ENCODE results near the gene CNKSR3. TPM values are rescaled to one million over a fixed set of nuclear protein-coding genes. Genes with fewer than 3 reads are reported as not detected.

The CNKSR3 gene
- total and polyA plus RNA-seq, 2 of the 8 experiments (the other 6 are each of a cell fraction or from before 2014, with no cell fraction given), result 1.2 to 6.2 TPM

DNA sequence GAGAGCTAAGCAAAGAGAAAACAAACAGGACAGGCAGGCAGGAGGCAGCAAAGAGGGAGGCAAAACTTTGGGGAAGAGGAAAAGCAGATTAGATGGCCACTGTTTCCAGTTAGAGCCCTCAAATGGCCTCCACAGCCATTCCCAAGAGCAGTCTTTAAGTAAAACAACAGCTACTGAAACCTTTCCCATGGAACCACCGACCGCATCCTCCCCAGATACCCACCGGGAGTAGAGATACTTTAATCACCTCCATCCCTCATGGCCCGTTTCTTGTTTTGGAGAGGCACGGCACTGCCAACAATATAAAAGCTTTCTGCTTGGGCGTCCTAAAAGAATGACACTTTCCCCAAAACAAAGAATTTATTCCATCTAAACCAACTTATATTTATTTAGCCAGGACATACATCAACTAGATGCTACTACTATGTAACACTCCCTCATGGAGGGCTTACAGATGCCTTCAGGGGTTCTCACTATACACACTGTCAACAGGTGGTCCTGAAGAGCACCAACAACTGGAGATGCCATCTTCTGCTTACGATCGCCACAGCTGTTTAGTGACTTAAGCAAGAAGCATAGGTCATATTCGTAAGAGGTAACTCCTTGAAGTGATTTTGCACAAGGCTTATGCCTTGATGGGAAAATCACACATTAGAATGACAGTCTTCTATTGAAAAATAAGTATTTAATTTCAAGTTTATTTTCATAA, 43.4 kb downstream of the CNKSR3 start:
- Histone ChIP-seq H3K14ac (ENCODE audit: insufficient read length) (no peak overlapping the region), H3K4me1 (replicated peaks in 1 of 4; ENCODE audit: control insufficient read depth in 3 of 4, insufficient read depth in 4 of 4, low read length in 3 of 4) (no peaks in the 10 kb centered on the region), H3K27me3 (replicated peaks in 1 of 4; ENCODE audit: control insufficient read depth in 3 of 4, extremely low read depth in 1 of 4, insufficient read depth in 3 of 4, low read length in 3 of 4) (no peaks in the 10 kb centered on the region), H4K8ac (ENCODE audit: extremely low read depth, insufficient read depth, low read length) (no peak overlapping the region), H3K9ac (replicated peaks in 1 of 4; ENCODE audit: extremely low read depth in 1 of 4, low read depth in 3 of 4, low read length in 3 of 4) (no peak overlapping the region), H3K4me2 (ENCODE audit: insufficient read depth in 1 of 2, low read depth in 2 of 2, low read length in 2 of 2) (no peak overlapping the region), H2AFZ (ENCODE audit: low read length) (no peak overlapping the region), H2BK5ac (ENCODE audit: low read depth, low read length) (no peak overlapping the region), H2BK120ac (replicated peaks; ENCODE audit: low read depth, low read length) (no peak overlapping the region), H2BK20ac (ENCODE audit: low read length) (no peak overlapping the region), H3K27ac (ENCODE audit: low read depth, low read length) (no peak overlapping the region), H4K20me1 (replicated peaks in 1 of 2; ENCODE audit: control insufficient read depth in 1 of 2, insufficient read depth in 2 of 2, low read length in 2 of 2) (no peaks in the 10 kb centered on the region), H3K79me1 (ENCODE audit: low read depth, low read length) (no peaks in the 10 kb centered on the region), H4K91ac (replicated peaks; ENCODE audit: insufficient read length, low read length) (no peak overlapping the region), H3K18ac (ENCODE audit: extremely low read depth, low read length) (no peak overlapping the region), H3K23ac (ENCODE audit: insufficient read length) (no peak overlapping the region), H3K79me2 (ENCODE audit: control insufficient read depth in 1 of 2, insufficient read depth in 2 of 2, low read length in 2 of 2) (no peaks in the 10 kb centered on the region), H4K5ac (ENCODE audit: insufficient read length, low read depth, low read length) (no peak overlapping the region), H2BK15ac (ENCODE audit: low read length) (no peak overlapping the region), H2AK5ac (ENCODE audit: low read depth, low read length) (no peak overlapping the region), H3K36me3 (ENCODE audit: control insufficient read depth in 2 of 4, insufficient read depth in 4 of 4, low read length in 3 of 4) (no peaks in the 10 kb centered on the region; a peak in 1 of 8 replicates), H3K56ac (replicated peaks; ENCODE audit: insufficient read length, low read depth, low read length) (no peak overlapping the region), H3K4ac (replicated peaks; ENCODE audit: insufficient read length, low read depth, low read length) (no peak overlapping the region), H3K4me3 (ENCODE audit: extremely low read depth in 1 of 4, insufficient read depth in 2 of 4, low read depth in 3 of 4, low read length in 4 of 4) (no peak overlapping the region), H2BK12ac (ENCODE audit: low read depth, low read length) (no peak overlapping the region), H3K9me3 (ENCODE audit: insufficient read depth in 2 of 2, low read depth in 1 of 2, low read length in 1 of 2) (peaks cover 0 to 7% of the 10 kb centered on the region in 2 experiments; a peak in 3 of 4 replicates), H3K23me2 (ENCODE audit: low read depth, low read length) (no peaks in the 10 kb centered on the region; the same call in 1 of the 2 replicates)
- FAIRE-seq (no peak), DNase-seq (ENCODE audit: low read depth in 1 of 2, low spot score in 2 of 2) (no peak)
- ChIA-PET POLR2A (ENCODE audit: partially characterized antibody) (no interaction called here), CTCF (ENCODE audit: partially characterized antibody) (interaction anchor here (0.6 to 1.2 kb wide), 6 partner anchors 8 to 312 kb away, joined by 3 to 6 read pairs (median 3); no protein-coding TSS in a partner anchor)
- TF ChIP-seq POLR2A (IDR thresholded peaks at IDR 0.05; ENCODE audit: control extremely low read depth in 1 of 2, low read depth in 2 of 2, low read length in 2 of 2), result no peak
- TF ChIP-seq, protein P1, sequence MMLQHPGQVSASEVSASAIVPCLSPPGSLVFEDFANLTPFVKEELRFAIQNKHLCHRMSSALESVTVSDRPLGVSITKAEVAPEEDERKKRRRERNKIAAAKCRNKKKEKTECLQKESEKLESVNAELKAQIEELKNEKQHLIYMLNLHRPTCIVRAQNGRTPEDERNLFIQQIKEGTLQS (IDR thresholded peaks at IDR 0.05; ENCODE audit: insufficient read depth, low read depth, low read length), result no peak
- TF ChIP-seq YY1 (IDR thresholded peaks at IDR 0.05; ENCODE audit: low read depth, low read length), result no peak
- no peak for TF ChIP-seq RFX5 (IDR thresholded peaks at IDR 0.05; ENCODE audit: borderline replicate concordance, low read depth, low read length)
- TF ChIP-seq EGR1 (IDR thresholded peaks at IDR 0.05; ENCODE audit: borderline replicate concordance, low read depth, low read length), result no peak
- no peak for TF ChIP-seq TAF7 (optimal IDR thresholded peaks at IDR 0.05; ENCODE audit: borderline replicate concordance, low read depth, low read length)
- TF ChIP-seq, protein P2, sequence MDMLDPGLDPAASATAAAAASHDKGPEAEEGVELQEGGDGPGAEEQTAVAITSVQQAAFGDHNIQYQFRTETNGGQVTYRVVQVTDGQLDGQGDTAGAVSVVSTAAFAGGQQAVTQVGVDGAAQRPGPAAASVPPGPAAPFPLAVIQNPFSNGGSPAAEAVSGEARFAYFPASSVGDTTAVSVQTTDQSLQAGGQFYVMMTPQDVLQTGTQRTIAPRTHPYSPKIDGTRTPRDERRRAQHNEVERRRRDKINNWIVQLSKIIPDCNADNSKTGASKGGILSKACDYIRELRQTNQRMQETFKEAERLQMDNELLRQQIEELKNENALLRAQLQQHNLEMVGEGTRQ (IDR thresholded peaks at IDR 0.05; ENCODE audit: low read length), result no peak
- no peak for TF ChIP-seq GTF2F1 (IDR thresholded peaks at IDR 0.05; ENCODE audit: borderline replicate concordance, low read depth, low read length)
- TF ChIP-seq KDM1A (IDR thresholded peaks at IDR 0.05; ENCODE audit: borderline replicate concordance, low read length), result no peak
- TF ChIP-seq, protein P3, sequence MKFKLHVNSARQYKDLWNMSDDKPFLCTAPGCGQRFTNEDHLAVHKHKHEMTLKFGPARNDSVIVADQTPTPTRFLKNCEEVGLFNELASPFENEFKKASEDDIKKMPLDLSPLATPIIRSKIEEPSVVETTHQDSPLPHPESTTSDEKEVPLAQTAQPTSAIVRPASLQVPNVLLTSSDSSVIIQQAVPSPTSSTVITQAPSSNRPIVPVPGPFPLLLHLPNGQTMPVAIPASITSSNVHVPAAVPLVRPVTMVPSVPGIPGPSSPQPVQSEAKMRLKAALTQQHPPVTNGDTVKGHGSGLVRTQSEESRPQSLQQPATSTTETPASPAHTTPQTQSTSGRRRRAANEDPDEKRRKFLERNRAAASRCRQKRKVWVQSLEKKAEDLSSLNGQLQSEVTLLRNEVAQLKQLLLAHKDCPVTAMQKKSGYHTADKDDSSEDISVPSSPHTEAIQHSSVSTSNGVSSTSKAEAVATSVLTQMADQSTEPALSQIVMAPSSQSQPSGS (IDR thresholded peaks at IDR 0.05; ENCODE audit: low read length), result no peak
- WGBS, 2 experiments (ENCODE audit: extremely low coverage in 1 of 2, insufficient coverage in 1 of 2, insufficient read length in 1 of 2, insufficient replicate concordance in 2 of 2, low coverage in 1 of 2, low lambda C conversion rate in 2 of 2, missing lambda C conversion rate in 1 of 2), result 91% methylated on average over 9 of the region's 9 CpGs; no CpG with 5 or more reads in 1 of the 2 experiments
